Fibroblast of gingiva (primary cell): ENCODE measurements around the gene SNCAIP.

Experiments
- DNase-seq: peaks from one replicate; pipeline ENCODE4 v3.0.0-alpha.2; 2011; ENCODE audit warnings: low read depth

SNCAIP gene

DNA sequence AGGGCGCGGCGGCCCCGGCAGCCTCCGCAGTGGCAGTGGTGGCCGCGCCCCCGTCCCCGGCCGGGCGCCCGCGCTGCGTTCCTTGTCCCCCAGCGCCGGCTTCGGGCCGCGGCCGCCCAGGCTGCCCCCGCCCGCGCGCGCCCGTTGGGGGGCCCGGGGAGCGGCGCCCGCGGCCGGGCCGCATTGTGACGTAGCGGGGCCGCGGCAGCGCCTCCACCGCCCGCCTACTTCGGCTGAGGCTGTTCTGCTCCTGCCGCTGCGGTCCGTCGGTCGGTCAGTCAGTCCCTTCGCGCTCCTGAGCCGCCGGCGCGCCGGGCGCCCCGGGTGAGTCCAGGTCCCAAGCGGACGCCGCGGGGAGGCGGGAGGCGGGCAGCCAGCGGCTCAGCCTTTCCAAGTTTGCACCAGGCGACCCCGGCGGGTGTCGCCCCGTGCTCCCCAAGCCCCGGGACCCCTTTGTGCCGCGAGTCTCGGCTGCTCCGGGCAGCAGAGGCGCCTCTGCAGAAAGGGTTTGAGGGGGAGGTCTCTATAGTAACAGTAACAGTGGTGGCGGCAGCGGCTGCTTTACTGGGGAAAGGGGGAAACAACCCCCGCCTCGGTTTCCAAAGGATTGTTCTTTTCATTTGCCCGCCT lies at the start of gene SNCAIP:
SNCAIP (plus strand) TSS at position 277 of the 630 bp plus-strand sequence. CDS start 78,898 bp downstream, outside the sequence.
- peak; percentile 37 for DNase-seq

DNA sequence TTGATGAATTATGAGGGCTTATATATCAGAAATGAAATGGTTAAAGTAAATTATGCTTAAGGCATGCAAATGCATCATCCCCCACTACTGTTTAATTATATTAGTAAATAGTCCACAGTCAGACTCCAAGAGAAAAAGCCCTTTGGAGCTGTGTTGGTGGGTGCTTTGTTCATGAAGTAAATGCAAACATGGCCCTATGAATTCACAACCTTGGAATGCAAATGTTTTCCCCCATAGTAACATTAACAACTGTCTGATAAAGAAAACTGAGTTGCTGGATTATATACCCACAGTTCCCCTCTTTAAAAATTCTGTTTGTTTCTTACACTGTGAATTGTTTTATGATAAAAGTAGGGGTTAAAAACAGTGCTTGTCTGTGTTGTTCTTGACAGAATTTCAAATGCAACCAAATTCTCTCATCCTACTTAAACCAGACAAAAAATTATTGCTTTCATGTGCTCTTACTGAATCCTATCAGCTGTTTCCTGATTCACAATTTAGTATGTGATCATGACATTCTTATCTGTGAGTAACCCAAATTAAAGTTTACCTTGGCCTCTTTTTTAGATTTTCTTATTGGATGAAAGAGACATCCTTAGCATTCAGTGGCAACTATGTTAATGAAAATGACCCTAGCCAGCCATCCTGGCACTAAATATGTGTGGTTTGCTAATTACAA lies 48.5 kb upstream of the SNCAIP start:
- DNase-seq, result no peak

DNA sequence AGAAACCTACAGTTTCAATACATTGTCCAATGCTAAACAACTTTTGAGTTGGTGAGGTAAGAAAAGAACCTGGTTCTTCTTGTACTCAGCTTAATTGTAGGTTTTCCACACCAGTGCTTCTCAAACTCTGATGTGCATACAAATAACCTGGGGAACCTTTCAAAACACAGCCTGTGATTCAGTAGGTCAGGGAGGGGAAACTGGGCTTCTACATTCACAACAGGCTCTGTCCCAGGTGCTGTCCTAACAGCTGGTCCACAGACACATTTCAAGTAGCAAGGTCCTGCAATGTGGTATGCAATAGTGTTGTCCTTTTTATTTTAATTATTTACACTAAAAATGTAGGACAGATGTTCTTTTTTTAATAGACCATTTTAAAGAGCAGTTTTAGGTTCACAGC lies 47.4 kb upstream of the SNCAIP start:
- no peak for DNase-seq

DNA sequence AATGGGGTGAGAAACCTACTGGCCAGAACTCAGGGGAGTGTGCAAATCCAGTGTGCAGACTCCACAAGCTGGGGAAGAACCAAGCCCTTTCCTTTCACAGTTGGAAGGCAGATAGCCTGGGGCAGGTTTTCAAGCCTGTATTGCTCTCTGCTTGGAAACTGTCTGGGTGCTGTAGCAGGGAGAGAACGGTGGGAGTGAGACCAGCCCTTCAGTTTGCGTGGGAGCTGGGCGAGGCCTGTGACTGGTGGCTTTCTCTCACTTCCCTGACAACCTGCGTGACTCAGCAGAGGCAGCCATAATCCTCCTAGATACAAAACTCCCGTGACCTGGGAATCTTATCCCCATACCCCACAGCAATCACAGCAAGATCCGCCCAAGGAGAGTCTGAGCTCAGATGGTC lies 44.9 kb upstream of the SNCAIP start:
- DNase-seq, result no peak

DNA sequence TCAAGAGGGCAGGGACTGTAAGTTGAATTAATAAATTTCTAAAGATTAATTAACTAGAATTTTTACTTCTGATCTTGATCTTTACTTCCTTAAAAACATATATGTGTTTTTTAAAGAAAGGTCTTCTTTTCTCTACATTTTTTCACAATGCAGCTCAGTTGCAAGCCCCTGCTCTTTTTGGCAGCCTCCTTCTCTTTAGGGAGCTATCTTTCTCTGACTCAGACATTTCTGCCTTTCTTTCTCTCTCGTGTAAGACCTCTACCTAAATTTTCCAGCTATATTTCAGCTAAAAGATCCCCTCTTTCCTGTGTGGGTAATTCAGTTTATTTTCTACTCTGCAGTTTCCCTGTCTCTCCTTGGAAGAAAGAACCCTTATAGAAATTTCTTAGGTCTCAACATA lies 38.3 kb upstream of the SNCAIP start:
- DNase-seq, result no peak

DNA sequence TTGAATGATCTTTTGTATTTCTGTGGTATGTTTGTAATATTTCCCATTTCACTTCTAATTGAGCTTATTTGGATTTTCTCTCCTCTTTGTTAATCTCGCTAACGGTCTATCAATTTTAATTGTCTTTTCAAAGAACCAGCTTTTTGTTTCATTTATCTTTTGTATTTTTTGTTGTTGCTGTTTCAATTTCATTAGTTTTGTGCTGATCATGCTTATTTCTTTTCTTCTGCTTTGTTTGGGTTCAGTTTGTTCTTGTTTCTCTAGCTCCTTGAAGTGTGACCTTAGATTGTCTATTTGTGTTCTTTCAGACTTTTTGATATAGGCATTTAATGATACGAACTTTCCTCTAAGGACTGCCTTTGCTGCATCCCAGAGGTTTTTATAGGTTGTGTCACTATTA lies 28.4 kb upstream of the SNCAIP start:
- no peak for DNase-seq

DNA sequence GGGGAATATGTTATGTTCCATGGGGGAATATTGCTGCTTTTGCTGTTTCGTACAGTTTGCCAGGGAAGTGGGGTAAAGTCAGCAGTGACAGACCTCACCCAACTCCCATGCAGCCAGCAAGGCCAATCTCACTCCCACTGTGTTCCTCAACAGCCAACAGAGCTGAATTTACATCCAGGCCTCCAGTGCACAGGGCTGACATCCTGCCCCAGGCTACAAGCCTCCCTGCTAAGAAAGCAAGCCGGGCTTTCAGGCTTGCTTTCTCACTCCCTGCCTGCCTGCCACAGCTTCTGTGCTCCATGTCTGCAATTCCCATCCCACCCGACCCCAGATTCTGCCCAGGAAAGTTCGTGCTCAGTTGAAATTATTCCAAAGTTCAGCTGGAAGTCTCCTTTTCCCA lies 25.5 kb upstream of the SNCAIP start:
- no peak for DNase-seq

DNA sequence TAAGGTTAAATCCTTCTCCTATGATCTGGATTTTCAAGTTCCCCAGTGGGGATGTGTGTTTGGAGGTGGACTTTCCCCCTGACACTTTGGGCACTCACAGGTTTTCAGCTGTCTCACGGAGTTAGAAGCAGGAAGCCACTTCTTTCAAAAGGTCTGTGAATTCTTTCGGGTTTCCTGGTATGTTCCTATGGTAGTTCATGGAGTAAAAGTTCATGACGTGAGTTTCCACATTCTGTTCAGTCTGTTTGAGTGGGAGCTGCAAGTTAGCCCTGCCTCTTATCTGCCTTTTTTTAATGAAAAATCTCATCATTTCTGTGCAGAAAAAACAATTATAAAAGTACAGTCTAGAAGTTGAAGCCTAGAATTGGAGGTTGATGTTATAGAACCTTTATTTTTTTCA lies 24.9 kb upstream of the SNCAIP start:
- no peak for DNase-seq

DNA sequence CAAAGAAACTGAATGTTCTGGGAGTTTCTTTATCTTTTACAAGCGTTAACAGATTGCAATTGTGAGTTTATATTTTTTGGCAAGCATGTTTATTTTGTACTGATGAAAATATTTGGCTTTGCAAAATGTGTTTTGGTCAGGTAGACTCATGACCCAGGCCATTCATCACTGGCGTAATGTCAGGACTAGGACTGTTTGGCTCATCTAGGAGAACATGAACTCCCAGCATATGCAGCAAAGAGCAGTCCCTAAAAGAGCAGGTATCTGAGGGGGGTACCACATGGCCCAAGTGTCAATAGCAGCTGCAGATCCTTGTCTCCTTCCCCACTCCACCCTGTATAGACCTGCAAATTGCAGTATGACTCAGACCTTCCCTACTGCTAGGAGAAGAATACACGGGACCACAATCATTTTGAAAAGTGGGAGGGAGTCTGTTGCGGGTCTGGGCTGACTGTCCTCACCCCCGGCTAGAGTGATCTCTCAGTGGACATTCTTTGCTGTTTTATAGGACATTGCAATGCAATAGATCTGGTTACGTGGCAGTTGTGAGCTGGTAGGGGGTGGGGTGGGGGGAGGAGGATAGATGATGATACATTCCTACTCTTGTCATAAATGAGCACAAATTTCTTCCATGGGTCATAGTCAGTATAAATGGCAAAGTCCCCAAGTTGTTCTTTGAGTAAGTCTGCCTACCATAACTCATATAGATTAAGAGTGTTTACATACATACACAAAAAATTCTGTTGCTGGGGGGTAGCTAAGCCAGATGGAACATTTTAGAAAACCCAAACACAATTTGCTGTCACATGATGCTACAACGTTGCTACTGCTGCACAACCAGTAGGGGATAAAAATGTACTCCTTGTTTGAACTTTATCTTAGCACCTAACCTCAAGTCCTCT lies 20.8 kb upstream of the SNCAIP start:
- DNase-seq, result no peak

DNA sequence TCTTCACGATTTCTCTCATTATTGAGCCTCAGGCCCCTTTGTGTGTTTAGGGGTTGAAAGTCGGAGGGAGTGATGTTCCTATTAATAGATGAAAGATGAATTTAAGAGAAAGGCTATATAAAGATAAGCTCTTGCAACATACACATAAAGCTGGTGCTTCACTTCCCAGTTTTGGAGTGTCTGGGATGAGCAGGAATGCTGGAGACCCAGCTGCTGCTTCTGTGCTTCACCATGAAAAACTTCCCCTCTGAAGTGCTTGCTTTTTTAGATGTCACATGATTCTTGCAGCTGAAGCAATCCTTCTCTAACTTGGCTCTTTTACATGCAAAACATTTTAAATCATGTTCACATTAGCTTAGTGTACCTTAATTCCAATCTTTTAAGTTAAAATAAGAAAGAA lies 19.7 kb upstream of the SNCAIP start:
- no peak for DNase-seq

DNA sequence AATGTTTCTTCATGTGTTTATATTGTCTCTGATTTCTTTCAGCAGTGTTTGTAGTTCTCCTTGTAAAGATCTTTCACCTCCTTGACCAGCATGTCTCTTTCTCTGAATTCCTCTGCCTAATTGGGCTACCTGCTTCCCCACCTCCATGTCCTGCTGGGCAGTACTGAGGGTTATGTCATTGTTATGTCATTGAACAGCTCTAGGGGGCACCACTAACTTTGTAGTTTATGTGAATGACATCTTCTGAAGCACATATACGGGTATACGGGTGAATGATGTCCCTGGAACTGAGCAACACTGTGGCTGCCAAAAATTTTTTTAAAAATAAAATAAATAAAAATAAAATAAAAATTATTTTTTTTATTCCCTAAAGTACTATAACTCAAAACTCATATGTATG lies 16.9 kb upstream of the SNCAIP start:
- DNase-seq, result peak; percentile 2

DNA sequence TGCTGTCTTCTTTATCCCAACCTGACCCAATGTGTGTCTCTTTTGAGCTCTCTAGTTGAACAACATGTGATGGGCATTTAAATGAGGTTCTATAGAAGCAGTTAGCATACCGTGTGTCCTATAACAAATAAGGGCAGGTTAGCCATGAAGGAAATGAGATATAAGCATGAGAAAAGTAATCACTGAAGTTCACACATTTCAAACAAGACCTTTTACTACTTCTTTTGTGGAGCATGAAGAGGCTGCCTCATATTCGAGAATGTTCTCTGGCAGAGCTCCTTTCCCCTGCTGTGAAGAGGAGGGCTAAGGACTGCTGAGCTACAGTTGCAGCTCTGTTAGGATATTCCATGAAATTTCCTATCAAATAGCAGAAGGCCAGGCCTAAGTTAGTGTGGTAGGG lies 15.2 kb upstream of the SNCAIP start:
- DNase-seq, result no peak

DNA sequence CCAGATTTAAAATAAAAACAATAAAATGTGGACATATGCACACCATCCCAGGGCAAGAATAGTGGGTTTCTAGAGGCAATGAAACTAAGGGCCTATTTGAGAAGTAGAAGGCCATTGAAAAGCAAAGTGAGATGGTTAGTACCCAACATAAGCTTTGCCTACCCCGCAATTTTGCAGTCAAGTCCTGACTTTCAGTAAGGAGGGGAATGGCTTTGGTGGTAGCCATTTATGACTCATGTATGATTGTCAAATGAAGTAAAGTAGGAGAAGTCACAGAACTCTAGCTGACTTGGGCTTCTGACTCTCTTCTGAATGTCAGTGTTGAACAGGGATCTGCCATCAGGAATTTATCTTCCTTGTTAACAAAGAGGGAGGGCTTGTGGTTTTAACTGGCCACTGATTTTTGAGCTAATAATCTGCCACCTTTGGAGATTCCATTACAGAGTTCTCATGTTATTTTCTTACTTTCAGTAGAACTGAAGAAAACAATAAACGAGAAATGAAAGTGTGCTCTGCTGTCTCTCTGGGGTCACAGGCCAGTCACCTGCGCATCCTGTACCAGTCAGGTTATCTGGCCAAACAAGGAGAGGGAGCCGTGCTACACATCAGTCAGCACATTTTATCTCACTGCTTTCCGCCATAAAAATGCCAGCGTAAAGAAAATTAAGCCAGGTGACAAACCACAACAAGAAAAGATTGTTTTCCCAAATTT lies 14.3 kb upstream of the SNCAIP start:
- DNase-seq, result no peak

DNA sequence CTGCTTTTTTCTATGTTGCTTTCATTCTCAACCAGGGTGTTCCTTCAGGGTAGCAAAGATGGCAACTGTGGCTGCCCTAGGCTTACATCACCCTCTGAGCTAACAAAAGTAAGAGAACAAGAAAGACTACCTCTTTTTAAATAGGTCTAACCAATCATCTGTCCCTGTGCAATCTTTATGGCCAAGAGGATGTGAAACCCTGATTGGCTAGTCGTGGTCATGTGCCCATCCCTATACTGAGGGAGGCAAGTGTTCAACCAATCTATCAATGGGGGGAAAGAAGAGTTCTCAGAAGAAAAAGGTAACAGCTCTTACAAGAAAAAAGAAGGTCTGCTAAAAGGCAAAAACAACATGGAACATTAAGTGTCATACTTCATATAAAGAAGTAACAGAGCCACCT lies 11.7 kb upstream of the SNCAIP start:
- no peak for DNase-seq

DNA sequence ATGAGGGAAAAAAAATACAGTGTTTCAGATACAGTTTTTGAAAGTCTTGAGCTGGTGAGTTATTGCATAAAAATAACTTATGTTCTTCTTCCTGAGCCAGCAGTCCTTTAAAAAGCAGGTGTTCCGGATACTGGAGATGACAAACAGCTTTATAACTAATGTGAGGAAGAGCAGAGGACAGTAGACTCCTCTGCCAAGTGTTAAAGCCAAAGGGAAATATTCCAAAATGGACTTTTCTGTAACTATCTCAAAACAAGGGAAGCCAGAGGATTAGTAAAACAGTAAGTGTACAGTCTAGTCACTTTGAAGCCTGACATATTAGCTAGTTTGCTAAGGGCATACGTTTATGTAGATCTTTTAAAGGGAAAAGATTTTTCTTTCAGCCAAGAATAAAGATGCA lies 11.0 kb upstream of the SNCAIP start:
- DNase-seq, result no peak

DNA sequence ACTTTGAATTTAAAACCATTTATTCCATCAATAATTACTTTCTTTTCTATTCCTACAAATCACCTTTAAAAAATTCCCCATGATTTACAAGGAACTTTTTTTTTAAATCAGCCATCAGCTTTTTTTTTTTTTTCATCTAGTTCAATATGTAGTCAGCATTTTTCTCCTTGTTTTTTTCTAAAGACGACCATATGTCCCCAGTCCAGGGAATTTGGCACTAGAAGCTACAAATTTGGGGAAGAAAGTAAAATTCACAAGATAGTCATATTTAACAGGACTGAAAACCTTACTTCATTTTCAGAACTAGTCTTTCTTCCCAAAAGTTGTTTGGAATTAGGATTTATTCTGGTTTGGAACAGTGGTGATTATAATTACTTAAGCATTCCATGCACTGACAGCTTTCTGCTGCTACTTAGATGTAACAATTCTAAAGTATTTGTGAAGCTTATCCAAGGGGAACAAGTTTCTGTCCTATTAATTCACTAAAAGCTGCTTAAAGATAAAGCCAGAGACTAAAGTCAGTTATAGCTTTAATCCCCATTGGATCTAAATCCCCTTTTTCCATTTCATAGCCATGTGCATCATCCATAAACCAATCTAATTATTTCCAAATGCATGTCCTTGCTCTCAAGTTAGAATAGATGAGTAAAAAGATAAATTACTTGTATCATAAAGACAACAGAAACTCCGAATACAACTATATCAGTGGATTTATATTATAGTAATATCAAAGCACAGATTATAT lies 7.4 kb upstream of the SNCAIP start:
- DNase-seq, result no peak

DNA sequence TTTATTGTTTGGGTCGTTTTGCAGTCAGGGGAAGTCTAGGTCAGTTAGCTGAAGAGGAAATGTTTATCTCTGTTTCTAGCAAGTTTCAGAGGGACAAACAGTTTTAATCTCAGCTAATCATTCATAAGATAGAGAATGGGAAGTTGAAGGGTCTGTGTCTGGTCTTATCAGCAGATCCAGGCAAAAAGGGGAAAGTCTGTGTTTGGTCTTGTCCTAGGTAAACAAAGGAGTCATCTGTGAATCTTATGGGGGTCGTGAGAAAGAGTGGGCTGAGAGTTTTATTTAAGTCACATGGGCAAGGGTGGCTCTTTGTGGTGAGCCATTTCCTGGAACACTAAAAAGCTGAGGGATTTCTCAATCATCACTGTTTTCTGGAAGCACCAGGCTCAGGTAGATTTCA lies 5.6 kb upstream of the SNCAIP start:
- no peak for DNase-seq

DNA sequence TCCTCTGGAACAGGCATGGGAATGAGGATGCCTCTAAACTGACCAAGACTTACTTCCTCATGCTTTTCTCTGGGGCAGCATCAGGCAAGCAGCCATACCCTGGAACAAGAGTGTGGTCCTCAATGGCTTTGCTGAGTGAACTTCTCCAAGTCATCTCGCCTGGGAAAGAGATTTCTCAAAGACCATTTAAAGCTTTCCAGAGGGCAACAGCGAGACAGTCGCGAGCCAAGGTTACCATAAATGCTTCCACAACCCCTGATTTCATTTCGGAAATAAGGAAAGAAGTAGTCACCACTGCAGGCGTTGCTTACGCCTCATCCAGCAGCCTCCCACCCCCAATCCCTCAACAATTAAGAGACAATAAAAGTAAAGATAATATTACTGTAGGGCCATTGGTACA lies 1.1 kb upstream of the SNCAIP start:
- peak; percentile 14 for DNase-seq

DNA sequence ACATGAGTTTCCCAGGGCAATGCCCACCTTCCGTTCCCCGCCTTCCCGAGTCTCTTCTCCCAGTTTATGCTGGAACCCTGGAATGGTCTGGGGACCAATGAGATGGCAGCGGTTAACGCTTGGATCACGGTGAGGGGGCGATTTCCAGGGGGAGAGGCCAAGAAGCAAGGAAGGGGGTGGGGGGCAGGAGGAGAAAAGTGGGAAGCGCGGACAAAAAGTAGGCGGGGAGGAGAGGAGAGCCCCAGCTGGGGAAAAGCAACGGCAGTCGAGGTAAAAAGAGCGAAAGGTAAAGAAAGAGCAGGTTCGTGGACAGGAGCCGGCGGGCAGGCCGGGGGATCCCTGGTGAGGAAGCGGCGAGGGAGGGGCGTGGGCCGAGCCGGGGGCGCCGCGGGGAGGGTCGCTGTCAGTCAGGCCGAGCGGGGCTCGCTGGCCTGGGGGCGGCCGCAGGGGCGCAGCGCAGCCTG lies 508 bp upstream of the SNCAIP start:
- DNase-seq, result no peak

DNA sequence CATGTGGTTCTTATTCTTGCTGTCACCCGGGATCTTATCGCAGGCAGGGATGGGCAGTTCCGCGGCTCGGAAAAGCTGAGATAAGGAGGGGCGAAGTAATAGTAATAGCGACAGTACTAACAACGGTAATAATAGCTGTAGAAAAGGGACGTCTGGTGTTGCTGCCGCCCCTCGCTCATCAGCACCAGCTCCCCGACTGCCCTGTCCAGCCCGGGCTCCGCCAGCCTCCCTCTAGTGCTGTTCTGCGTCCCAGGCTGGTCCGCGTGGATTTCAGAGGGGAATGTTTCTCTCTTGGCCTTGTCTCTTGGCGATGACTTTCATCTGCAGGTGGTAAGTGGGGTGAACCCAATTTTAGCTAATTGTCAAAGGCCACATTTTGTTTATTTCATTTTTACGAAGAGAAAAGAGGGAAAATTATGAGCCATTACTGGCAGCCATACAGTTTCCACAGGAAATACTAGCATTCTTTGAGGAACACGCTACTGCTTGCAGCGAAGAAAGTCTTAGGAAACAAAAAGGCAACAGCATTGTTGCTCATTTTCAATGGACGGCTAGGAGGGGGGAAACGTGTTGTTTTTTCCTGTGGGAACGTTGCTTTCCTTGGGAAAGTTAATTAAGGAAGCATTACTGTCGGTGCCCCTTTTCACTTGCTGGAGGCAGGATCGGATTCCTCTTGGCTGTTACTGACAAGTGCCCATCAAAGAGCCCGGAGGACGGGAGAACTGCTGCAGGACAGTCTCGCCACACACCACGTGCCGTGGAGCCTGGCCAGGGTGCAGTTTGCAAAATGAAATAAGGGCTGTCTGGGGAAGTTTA lies 762 bp downstream of the SNCAIP start:
- DNase-seq, result peak; percentile 37

DNA sequence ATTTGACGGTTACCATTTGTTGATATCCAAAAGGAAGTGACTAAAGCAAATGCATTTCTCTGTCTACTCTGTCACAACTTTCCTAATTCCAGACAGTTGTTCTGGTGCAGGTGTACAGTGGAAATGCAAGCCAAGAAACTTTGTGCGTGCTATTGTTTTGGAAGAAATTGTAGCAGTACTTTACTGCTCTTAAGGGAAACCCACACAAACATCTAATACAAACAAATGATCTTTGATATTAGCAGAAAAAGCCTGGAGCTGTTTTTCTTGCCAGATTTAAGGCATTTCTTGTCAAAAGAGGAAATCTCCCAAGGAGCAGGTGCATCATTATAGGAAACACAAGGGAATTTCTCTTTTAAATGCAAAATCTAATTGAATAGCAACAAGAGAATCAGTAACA lies 2.0 kb downstream of the SNCAIP start:
- DNase-seq, result no peak
